Measurements from ENCODE around the gene PRMT2. TPM values are rescaled to one million over a fixed set of nuclear protein-coding genes. Genes with fewer than 3 reads are reported as not detected.

Gene PRMT2
- total and polyA plus RNA-seq, 8 donors = 18.7 to 85.0 (median 63.9) TPM

DNA sequence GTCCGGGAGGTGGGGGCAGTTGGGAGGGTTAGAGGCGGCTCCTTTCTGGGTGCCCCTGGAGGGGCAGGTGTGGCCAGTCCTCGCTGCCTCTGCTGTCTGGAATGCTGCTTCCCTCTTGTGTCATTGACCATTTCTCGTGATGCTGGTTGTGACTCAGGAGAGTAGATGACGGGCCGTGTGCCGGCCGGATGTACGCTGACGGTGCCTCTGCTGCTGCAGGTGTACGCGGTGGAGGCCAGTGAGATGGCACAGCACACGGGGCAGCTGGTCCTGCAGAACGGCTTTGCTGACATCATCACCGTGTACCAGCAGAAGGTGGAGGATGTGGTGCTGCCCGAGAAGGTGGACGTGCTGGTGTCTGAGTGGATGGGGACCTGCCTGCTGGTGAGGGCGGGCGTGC, 13.9 kb downstream of the PRMT2 start:
- no peaks in the 10 kb centered on the region for H3K4me1 ChIP-seq
- 94 to 97% (median 96%) methylated on average over 17 to 19 of the region's 19 CpGs for whole genome bisulfite sequencing, 5 donors
- no peak overlapping the region for H3K27ac ChIP-seq
- DNase-seq = no peak
- TF ChIP-seq, protein P1, sequence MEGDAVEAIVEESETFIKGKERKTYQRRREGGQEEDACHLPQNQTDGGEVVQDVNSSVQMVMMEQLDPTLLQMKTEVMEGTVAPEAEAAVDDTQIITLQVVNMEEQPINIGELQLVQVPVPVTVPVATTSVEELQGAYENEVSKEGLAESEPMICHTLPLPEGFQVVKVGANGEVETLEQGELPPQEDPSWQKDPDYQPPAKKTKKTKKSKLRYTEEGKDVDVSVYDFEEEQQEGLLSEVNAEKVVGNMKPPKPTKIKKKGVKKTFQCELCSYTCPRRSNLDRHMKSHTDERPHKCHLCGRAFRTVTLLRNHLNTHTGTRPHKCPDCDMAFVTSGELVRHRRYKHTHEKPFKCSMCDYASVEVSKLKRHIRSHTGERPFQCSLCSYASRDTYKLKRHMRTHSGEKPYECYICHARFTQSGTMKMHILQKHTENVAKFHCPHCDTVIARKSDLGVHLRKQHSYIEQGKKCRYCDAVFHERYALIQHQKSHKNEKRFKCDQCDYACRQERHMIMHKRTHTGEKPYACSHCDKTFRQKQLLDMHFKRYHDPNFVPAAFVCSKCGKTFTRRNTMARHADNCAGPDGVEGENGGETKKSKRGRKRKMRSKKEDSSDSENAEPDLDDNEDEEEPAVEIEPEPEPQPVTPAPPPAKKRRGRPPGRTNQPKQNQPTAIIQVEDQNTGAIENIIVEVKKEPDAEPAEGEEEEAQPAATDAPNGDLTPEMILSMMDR (IDR thresholded peaks at IDR 0.05) = no peak
- TF ChIP-seq POLR2A (IDR thresholded peaks at IDR 0.05) = no peak
- peaks cover 75 to 100% (median 99%) of the 10 kb centered on the region in 4 donors for H3K36me3 ChIP-seq
- peaks cover 0 to 2% (median 0%) of the 10 kb centered on the region in 4 donors for H3K9me3 ChIP-seq
- no peaks in the 10 kb centered on the region for H3K27me3 ChIP-seq
- H3K4me3 ChIP-seq = no peak overlapping the region
- intact Hi-C loops (cut with DNase I; ENCODE audit: low total_unique reads) = no loop called here

DNA sequence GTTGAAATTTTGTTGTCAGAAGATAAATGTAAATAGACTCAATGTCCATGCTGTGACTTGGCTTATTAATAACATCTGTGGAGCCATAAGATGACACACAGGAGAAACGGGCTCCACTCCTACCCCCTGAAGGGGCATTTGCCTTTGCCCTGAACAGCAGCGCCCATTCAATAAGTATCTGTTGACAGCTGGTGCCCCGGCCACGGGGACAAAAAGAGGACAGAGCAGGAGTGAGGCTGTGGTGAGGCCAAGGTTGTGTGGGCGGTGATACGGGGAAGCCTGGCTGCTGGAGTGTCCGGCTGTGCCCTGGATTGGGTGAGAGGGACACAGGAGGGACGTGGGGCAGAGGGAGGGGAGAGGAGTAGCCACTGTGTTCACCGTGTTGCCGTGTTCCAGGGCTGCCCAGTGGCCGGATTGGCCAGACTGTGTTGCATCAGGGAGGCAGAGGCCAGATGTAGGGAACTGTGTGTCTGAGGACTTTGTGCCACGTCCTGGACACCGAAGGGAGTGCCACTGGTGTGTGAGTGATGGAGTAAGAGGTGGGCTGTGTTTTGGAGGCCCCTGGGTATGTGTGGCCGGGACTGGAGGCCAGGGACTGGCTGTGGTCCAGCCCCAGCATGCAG, 15.1 kb downstream of the PRMT2 start:
- Histone ChIP-seq H3K36me3 (peaks cover 62 to 100% (median 99%) of the 10 kb centered on the region in 4 donors), H3K4me1 (no peaks in the 10 kb centered on the region), H3K4me3 (no peak overlapping the region), H3K27ac (no peak overlapping the region), H3K27me3 (no peaks in the 10 kb centered on the region), H3K9me3 (peaks cover 0 to 12% (median 6%) of the 10 kb centered on the region in 4 donors)
- no peak for DNase-seq
- WGBS, 5 donors = 85 to 95% (median 92%) methylated on average over 13 to 14 of the region's 14 CpGs
- intact Hi-C loops (cut with DNase I; ENCODE audit: low total_unique reads) = no loop called here
- TF ChIP-seq EP300 (IDR thresholded peaks at IDR 0.05) (no peak), POLR2AphosphoS5 (IDR thresholded peaks at IDR 0.05) (no peak), POLR2A (IDR thresholded peaks at IDR 0.05) (no peak)
- TF ChIP-seq, protein P1 (IDR thresholded peaks at IDR 0.05) = no peak

DNA sequence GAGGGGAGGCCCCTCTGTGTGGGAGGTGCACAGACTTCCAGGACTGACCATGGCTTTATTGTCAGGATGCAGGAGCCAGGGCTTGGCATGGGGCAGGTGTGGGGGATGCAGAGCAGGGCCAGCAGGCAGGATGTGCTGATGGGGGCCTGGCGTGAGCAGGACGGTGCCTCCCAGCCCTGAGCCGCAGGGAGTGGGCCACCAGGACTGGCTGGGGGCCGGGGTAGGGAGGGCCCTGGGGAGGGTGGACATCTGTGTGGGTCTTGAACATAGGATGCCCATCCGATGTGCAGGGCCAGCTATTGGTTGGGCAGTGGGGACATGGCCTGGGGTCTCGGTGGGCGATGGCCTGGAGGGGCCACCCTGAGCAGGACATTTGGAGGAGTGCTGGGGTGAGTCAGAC, 15.6 kb downstream of the PRMT2 start:
- no peaks in the 10 kb centered on the region for H3K4me1 ChIP-seq
- 94 to 100% (median 97%) methylated on average over 2 to 7 of the region's 7 CpGs for WGBS, 5 donors
- intact Hi-C loops (cut with DNase I; ENCODE audit: low total_unique reads) = no loop called here
- TF ChIP-seq POLR2AphosphoS5 (IDR thresholded peaks at IDR 0.05) = no peak
- TF ChIP-seq EP300 (IDR thresholded peaks at IDR 0.05) = no peak
- TF ChIP-seq, protein P1 (IDR thresholded peaks at IDR 0.05) = no peak
- no peak for TF ChIP-seq POLR2A (IDR thresholded peaks at IDR 0.05)
- peaks cover 57 to 100% (median 99%) of the 10 kb centered on the region in 4 donors for H3K36me3 ChIP-seq
- H3K9me3 ChIP-seq = peaks cover 0 to 18% (median 7%) of the 10 kb centered on the region in 4 donors
- H3K27ac ChIP-seq = no peak overlapping the region
- H3K4me3 ChIP-seq = no peak overlapping the region
- no peak for DNase-seq
- H3K27me3 ChIP-seq = no peaks in the 10 kb centered on the region

DNA sequence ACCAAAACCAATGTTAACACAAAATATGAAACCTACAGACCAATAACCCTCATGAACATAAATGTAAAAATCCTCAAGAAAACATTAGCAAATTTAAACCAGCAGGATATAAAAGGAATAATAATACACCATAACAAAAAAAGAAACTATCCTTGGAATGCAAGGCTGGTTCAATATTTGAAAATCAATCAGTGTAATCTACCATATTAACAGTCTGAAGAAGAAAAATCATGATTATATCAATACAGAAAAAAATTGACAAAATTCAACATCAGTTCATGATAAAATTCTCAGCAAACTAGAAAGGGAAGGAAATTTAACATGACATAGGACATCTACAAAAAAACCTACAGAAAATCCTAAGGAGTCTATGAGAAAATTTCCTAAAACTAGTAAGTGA, 19.8 kb downstream of the PRMT2 start:
- DNase-seq = no peak
- no peaks in the 10 kb centered on the region for H3K27me3 ChIP-seq
- no peak overlapping the region for H3K4me3 ChIP-seq
- no peaks in the 10 kb centered on the region for H3K4me1 ChIP-seq
- intact Hi-C loops (cut with DNase I; ENCODE audit: low total_unique reads) = no loop called here
- H3K36me3 ChIP-seq = peaks cover 42 to 97% (median 94%) of the 10 kb centered on the region in 4 donors
- TF ChIP-seq, protein P1 (IDR thresholded peaks at IDR 0.05) = no peak
- no peak for TF ChIP-seq EP300 (IDR thresholded peaks at IDR 0.05)
- TF ChIP-seq POLR2A (IDR thresholded peaks at IDR 0.05) = no peak
- no peak for TF ChIP-seq POLR2AphosphoS5 (IDR thresholded peaks at IDR 0.05)
- peaks cover 0 to 19% (median 7%) of the 10 kb centered on the region in 4 donors for H3K9me3 ChIP-seq
- no peak overlapping the region for H3K27ac ChIP-seq
